Prostate gland (tissue), 2 donors: ENCODE results near the gene HSP90AB1.

Experiments used
- POLR2A ChIP-seq: fragments of 450-650 bp; IDR thresholded peaks from one replicate; pipeline ENCODE4 v1.6.1; 2016; ENCODE audit warnings: antibody characterized with exemption, mild to moderate bottlenecking
- TF ChIP-seq, protein P1 (sequence below), 4 experiments: fragments of 200-600 bp in 2 of 4; fragments of 450-650 bp in 2 of 4; sonication (generic) in 2 of 4; IDR thresholded peaks; 1 replicate in 3 of 4; 2 replicates in 1 of 4; pipeline ENCODE4 v1.5.1; 2016 to 2019; ENCODE audit warnings: antibody characterized with exemption in 4 of 4, mild to moderate bottlenecking in 2 of 4, moderate library complexity in 2 of 4

- TF ChIP-seq, protein P1, sequence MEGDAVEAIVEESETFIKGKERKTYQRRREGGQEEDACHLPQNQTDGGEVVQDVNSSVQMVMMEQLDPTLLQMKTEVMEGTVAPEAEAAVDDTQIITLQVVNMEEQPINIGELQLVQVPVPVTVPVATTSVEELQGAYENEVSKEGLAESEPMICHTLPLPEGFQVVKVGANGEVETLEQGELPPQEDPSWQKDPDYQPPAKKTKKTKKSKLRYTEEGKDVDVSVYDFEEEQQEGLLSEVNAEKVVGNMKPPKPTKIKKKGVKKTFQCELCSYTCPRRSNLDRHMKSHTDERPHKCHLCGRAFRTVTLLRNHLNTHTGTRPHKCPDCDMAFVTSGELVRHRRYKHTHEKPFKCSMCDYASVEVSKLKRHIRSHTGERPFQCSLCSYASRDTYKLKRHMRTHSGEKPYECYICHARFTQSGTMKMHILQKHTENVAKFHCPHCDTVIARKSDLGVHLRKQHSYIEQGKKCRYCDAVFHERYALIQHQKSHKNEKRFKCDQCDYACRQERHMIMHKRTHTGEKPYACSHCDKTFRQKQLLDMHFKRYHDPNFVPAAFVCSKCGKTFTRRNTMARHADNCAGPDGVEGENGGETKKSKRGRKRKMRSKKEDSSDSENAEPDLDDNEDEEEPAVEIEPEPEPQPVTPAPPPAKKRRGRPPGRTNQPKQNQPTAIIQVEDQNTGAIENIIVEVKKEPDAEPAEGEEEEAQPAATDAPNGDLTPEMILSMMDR (IDR thresholded peaks at IDR 0.05) = no peak
- no peak for TF ChIP-seq POLR2A
These were observed 28.4 kb downstream of the HSP90AB1 start for GRCh38 chr6:44275271-44275748.
